ENCODE measurements around the gene CPN2. TPM values are rescaled to one million over a fixed set of nuclear protein-coding genes. Genes with fewer than 3 reads are reported as not detected.

CPN2 gene
- not detected in 2 replicates for total RNA-seq

GRCh38 chr3:194351080-194351672, at the start of gene CPN2:
TSS of gene CPN2 (minus strand) at chr3:194351328. CDS start at chr3:194342702, 8,626 bp downstream.

GRCh38 chr3:194399166-194399565, 48.0 kb upstream of the CPN2 start, which contains the start of gene GP5:
TSS of gene GP5 (minus strand) at chr3:194399266. CDS start at chr3:194398282, 984 bp downstream.

GRCh38 chr3:194369522-194370279, 18.6 kb upstream of the CPN2 start, which contains the start of gene LRRC15:
TSS of gene LRRC15 (minus strand) at chr3:194369743. CDS start at chr3:194361043, 8,700 bp downstream.

Other genes starting within 250 kb of the CPN2 start
- gene HES1, start 215.2 kb downstream of the CPN2 start, total RNA-seq = 3.3 and 5.5 TPM in 2 replicates
- gene LRRC15, start 18.4 kb upstream of the CPN2 start, total RNA-seq = 0.14 and 0.55 TPM in 2 replicates
- 0.09 and 0.14 TPM in 2 replicates for gene GP5, start 47.9 kb upstream of the CPN2 start, total RNA-seq
- gene ATP13A3, start 135.7 kb upstream of the CPN2 start, total RNA-seq = 190 and 435 TPM in 2 replicates